K562 (cell line): Measurements from ENCODE around the gene TUBA1B.

Source experiments
- BRCA1 ChIP-seq, 2 experiments: fragments of 450-650 bp in 1 of 2; sonication (generic) in 1 of 2; formaldehyde crosslinking in 1 of 2; IDR thresholded peaks; 2 replicates each; pipeline versions ENCODE4 v1.5.0 to v1.6.1; 2017 to 2020; ENCODE audit warnings: mild to moderate bottlenecking in 1 of 2, missing genetic modification reagents in 1 of 2
- CBX3 ChIP-seq, 2 experiments: IDR thresholded peaks; 1 replicate in 1 of 2; 2 replicates in 1 of 2; pipeline ENCODE4 v1.6.1; 2012; ENCODE audit warnings: inconsistent platforms in 2 of 2, low read length in 2 of 2, borderline replicate concordance in 1 of 2, control low read depth in 1 of 2
- HNRNPH1 ChIP-seq: fragments of 200-400 bp; formaldehyde crosslinking; optimal IDR thresholded peaks from 2 replicates; pipeline ENCODE3; 2017; ENCODE audit warnings: low read depth, mild to moderate bottlenecking, low read length, moderate library complexity
- LCOR ChIP-seq: sonication (generic); formaldehyde crosslinking; IDR thresholded peaks from 2 replicates; pipeline ENCODE4 v1.8.0; 2022; ENCODE audit warnings: mild to moderate bottlenecking, missing genetic modification reagents
- MAFF ChIP-seq: IDR thresholded peaks from 2 replicates; pipeline ENCODE4 v1.6.1; 2012; ENCODE audit warnings: low read length, improper control_type of control experiment
- MAZ ChIP-seq, 2 experiments: fragments of 450-650 bp in 1 of 2; sonication (generic) in 1 of 2; formaldehyde crosslinking; IDR thresholded peaks in 1 of 2; conservative IDR thresholded peaks in 1 of 2; 2 replicates each; pipeline versions ENCODE4 v1.4.0 to v1.5.0; 2020; ENCODE audit warnings: mild to moderate bottlenecking in 1 of 2, missing genetic modification reagents in 1 of 2
- SREBF2 ChIP-seq: sonication (generic); formaldehyde crosslinking; IDR thresholded peaks from 2 replicates; pipeline ENCODE4 v1.4.0; 2020; ENCODE audit warnings: mild to moderate bottlenecking, missing genetic modification reagents
- TOE1 ChIP-seq, 2 experiments: fragments of 450-650 bp in 1 of 2; sonication (generic) in 1 of 2; formaldehyde crosslinking in 1 of 2; IDR thresholded peaks; 2 replicates each; pipeline versions ENCODE4 v1.7.1 to v1.8.0; 2016 to 2022; ENCODE audit warnings: borderline replicate concordance in 2 of 2, mild to moderate bottlenecking in 2 of 2, antibody characterized with exemption in 1 of 2, inconsistent platforms in 1 of 2, low read depth in 1 of 2, missing genetic modification reagents in 1 of 2, moderate library complexity in 1 of 2
- ZNF232 ChIP-seq: sonication (generic); formaldehyde crosslinking; IDR thresholded peaks from 2 replicates; pipeline ENCODE4 v1.8.0; 2022; ENCODE audit warnings: mild to moderate bottlenecking, missing genetic modification reagents
- ZNF561 ChIP-seq: fragments of 450-650 bp; formaldehyde crosslinking; conservative IDR thresholded peaks from 2 replicates; pipeline ENCODE4 v1.4.0; 2020; ENCODE audit warnings: mild to moderate bottlenecking, moderate library complexity
- TF ChIP-seq, protein P1 (sequence below): sonication (generic); formaldehyde crosslinking; IDR thresholded peaks from 2 replicates; pipeline ENCODE4 v1.8.1; 2023; ENCODE audit warnings: mild to moderate bottlenecking, missing genetic modification reagents
- TF ChIP-seq, protein P2 (sequence below), 2 experiments: fragments of 200-800 bp in 1 of 2; sonication (Bioruptor generic) in 1 of 2; sonication (generic) in 1 of 2; formaldehyde crosslinking in 1 of 2; IDR thresholded peaks in 1 of 2; conservative IDR thresholded peaks in 1 of 2; 2 replicates each; pipeline versions ENCODE4 v1.5.0 to v1.6.1; 2016 to 2020; ENCODE audit warnings: missing compliant biosample characterization in 1 of 2, missing genetic modification characterization in 1 of 2, missing genetic modification reagents in 1 of 2

DNA sequence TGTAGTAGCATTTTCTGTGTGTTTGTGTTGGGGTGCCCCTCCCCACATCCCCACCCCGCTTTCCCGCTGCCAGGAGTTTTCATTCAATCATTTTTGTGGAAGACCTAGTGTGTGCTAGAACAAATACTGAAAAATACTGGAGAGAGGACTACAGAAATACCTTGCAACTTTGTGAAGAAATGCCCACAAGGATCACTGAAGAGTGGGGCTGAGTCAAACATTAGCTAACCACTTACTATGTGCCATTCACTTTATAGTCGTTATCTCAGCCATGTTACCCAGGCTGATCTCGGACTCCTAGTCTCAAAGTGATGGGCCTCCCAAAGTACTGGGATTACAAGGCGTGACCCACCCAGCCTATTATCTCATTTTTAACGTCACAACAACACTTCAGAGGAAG, 20.0 kb downstream of the TUBA1B start:
- TF ChIP-seq MAFF (no peak), LCOR (CRISPR knock-in tag) (no peak), ZNF232 (CRISPR knock-in tag) (no peak), MAZ (CRISPR knock-in tag; conservative IDR thresholded peaks at IDR 0.05 in 1 of 2, IDR thresholded peaks at IDR 0.05 in 1 of 2) (no peak), ZNF561 (no peak), BRCA1 (IDR thresholded peaks at IDR 0.05) (no peak), BRCA1 (CRISPR knock-in tag; IDR thresholded peaks at IDR 0.05) (no peak), HNRNPH1 (no peak), SREBF2 (CRISPR knock-in tag) (no peak), TOE1 (IDR thresholded peaks at IDR 0.05; ENCODE audit: borderline replicate concordance) (no peak), TOE1 (CRISPR knock-in tag; IDR thresholded peaks at IDR 0.05; ENCODE audit: borderline replicate concordance, low read depth) (no peak), CBX3 (IDR thresholded peaks at IDR 0.05; ENCODE audit: borderline replicate concordance in 1 of 2, low read length in 2 of 2) (no peak; a peak in 1 of 3 replicates)
- TF ChIP-seq, protein P1, sequence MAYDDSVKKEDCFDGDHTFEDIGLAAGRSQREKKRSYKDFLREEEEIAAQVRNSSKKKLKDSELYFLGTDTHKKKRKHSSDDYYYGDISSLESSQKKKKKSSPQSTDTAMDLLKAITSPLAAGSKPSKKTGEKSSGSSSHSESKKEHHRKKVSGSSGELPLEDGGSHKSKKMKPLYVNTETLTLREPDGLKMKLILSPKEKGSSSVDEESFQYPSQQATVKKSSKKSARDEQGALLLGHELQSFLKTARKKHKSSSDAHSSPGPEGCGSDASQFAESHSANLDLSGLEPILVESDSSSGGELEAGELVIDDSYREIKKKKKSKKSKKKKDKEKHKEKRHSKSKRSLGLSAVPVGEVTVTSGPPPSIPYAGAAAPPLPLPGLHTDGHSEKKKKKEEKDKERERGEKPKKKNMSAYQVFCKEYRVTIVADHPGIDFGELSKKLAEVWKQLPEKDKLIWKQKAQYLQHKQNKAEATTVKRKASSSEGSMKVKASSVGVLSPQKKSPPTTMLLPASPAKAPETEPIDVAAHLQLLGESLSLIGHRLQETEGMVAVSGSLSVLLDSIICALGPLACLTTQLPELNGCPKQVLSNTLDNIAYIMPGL (CRISPR knock-in tag) = no peak
- TF ChIP-seq, protein P2, sequence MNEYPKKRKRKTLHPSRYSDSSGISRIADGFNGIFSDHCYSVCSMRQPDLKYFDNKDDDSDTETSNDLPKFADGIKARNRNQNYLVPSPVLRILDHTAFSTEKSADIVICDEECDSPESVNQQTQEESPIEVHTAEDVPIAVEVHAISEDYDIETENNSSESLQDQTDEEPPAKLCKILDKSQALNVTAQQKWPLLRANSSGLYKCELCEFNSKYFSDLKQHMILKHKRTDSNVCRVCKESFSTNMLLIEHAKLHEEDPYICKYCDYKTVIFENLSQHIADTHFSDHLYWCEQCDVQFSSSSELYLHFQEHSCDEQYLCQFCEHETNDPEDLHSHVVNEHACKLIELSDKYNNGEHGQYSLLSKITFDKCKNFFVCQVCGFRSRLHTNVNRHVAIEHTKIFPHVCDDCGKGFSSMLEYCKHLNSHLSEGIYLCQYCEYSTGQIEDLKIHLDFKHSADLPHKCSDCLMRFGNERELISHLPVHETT (CRISPR knock-in tag; conservative IDR thresholded peaks at IDR 0.05 in 1 of 2, IDR thresholded peaks at IDR 0.05 in 1 of 2) = no peak
